ENCODE data around the gene AMOTL2. TPM values are rescaled to one million over a fixed set of nuclear protein-coding genes. Genes with fewer than 3 reads are reported as not detected.

AMOTL2 gene
- total RNA-seq, 2 experiments from 2014 or later: not detected

DNA sequence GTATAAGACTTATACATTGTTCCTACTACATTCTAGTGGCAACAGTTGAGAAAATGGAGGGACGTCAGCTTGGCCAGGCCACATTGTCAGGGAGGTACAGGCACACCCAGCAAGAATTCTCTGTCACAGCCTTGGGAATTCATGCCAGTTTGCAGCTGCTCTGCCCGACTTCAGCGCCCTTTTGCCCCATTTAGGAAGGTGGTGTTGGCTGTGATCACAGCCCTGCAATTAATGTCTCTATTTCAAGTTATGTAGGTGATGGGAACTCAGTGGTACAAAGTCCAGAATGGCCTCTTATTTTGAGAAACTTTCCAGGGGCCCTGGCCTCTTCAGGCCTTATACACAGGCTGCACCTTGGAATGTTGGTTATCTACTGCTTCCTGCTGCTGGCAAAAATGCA is 26.7 kb downstream of the AMOTL2 start:
- POLR2A ChIA-PET: no interaction called here
- Mint-ChIP-seq H3K27ac (no peak overlapping the region), H3K4me3 (no peak overlapping the region), H3K9me3 (peaks cover 8% of the 10 kb centered on the region), H3K4me1 (peaks cover 6% of the 10 kb centered on the region), H3K36me3 (no peaks in the 10 kb centered on the region), H3K27me3 (peaks cover 21% of the 10 kb centered on the region)
- DNase-seq: no peak
- ATAC-seq (ENCODE audit: low read depth): no peak

GRCh38 chr3:134346744-134347143 is 27.5 kb downstream of the AMOTL2 start:
- no peak for DNase-seq
- H3K4me3 Mint-ChIP-seq: no peak overlapping the region
- POLR2A ChIA-PET: no interaction called here
- no peak overlapping the region for H3K27ac Mint-ChIP-seq
- H3K9me3 Mint-ChIP-seq: peaks cover 8% of the 10 kb centered on the region
- peaks cover 6% of the 10 kb centered on the region for H3K4me1 Mint-ChIP-seq
- no peaks in the 10 kb centered on the region for H3K36me3 Mint-ChIP-seq
- peaks cover 21% of the 10 kb centered on the region for H3K27me3 Mint-ChIP-seq
- ATAC-seq (ENCODE audit: low read depth): no peak

- peaks cover 6% of the 10 kb centered on the region for H3K4me1 Mint-ChIP-seq
- ATAC-seq (ENCODE audit: low read depth) (no peak), DNase-seq (no peak)
- H3K4me3 Mint-ChIP-seq: no peak overlapping the region
- POLR2A ChIA-PET: no interaction called here
- no peak overlapping the region for H3K27ac Mint-ChIP-seq
- H3K27me3 Mint-ChIP-seq: peaks cover 24% of the 10 kb centered on the region
- peaks cover 8% of the 10 kb centered on the region for H3K9me3 Mint-ChIP-seq
- H3K36me3 Mint-ChIP-seq: no peaks in the 10 kb centered on the region
Observed at GRCh38 chr3:134345202-134345601, 29.0 kb downstream of the AMOTL2 start.

DNA sequence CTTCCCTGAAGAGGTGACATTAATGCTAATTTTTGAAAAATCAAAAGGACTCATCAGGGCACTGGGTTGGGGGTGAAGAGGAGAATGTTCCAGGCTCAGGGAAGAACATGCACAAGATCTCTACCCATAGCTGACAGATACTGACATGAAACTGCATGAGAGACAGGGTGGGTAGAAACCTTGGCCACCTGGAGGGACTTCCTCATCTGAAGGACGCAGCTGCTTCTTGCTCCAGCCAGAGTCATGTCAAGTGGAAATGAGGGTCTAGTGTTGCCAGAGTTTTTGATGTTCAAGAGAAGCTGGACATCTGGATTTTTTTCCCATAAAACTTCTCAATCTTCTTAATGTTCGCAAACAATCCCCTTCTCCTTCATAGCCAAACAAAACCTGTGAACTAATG is 29.7 kb downstream of the AMOTL2 start:
- DNase-seq (no peak), ATAC-seq (ENCODE audit: low read depth) (no peak)
- Mint-ChIP-seq H3K27ac (no peak overlapping the region), H3K27me3 (peaks cover 22% of the 10 kb centered on the region), H3K4me3 (no peak overlapping the region), H3K36me3 (no peaks in the 10 kb centered on the region), H3K9me3 (peaks cover 8% of the 10 kb centered on the region), H3K4me1 (peaks cover 6% of the 10 kb centered on the region)
- POLR2A ChIA-PET: no interaction called here

DNA sequence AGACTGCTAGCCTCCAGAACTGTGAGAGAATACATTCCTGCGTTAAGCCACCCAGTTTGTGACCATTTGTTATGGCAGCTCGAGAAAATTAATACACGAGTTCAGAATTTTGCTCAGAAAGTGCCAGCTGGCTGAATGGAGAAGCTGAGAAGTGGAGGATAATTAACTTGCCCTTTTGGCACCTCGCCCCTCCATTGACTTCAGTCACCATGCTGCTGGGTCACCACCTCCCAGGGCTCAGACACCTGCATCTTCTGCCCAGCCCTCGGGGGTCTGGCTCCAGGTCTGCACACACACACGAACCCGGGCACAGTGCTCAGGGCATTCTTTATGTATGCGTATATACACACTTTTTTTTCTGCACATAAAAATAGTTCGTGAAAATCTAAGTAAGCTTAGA is 32.0 kb downstream of the AMOTL2 start:
- no peaks in the 10 kb centered on the region for H3K36me3 Mint-ChIP-seq
- H3K4me3 Mint-ChIP-seq: no peak overlapping the region
- DNase-seq (no peak), ATAC-seq (ENCODE audit: low read depth) (no peak)
- peaks cover 6% of the 10 kb centered on the region for H3K4me1 Mint-ChIP-seq
- peaks cover 22% of the 10 kb centered on the region for H3K27me3 Mint-ChIP-seq
- H3K27ac Mint-ChIP-seq: no peak overlapping the region
- POLR2A ChIA-PET: no interaction called here
- H3K9me3 Mint-ChIP-seq: peaks cover 8% of the 10 kb centered on the region

DNA sequence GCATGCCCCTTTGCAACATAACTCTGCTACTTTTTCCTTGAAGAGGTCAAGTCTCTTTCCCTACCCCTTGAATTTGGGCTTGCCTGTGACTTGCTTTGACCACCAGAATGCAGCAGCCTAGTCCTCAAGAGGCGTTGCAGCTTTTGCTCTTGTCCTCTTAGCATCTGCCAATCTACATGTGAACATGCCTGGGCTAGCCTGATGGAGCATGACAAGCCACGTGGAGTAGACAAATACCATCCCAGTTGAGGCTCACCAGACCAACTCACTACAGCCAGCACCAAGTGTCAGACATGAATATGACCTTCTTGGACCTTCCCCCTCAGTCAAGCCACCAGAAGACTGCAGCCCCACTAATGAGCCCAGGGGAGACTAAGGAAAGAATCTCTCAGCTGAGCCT is 32.9 kb downstream of the AMOTL2 start:
- Mint-ChIP-seq H3K4me1 (peaks cover 6% of the 10 kb centered on the region), H3K4me3 (no peak overlapping the region), H3K36me3 (no peaks in the 10 kb centered on the region), H3K27me3 (peaks cover 19% of the 10 kb centered on the region), H3K27ac (no peak overlapping the region), H3K9me3 (peaks cover under 1% of the 10 kb centered on the region)
- ATAC-seq (ENCODE audit: low read depth): no peak
- POLR2A ChIA-PET: no interaction called here
- DNase-seq: no peak

DNA sequence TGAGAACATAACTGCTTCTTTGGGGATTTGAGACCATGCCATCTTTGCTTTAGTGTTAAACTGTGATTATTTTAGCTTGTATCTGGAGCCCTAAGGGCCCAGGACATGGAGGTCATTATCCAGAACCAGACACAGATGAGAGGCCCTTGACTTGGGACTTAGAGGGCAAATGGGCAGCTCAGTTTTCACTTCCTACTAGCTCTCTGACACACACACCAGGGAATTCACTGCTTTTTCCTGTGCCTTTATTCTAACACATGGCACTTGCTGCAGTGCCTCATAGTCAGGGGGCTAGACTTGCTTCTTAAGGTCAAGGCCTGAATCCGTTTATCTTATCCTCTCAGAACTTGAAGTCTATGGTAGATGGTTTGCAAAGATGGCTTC is 33.3 kb downstream of the AMOTL2 start:
- Mint-ChIP-seq H3K36me3 (no peaks in the 10 kb centered on the region), H3K4me1 (peaks cover 6% of the 10 kb centered on the region), H3K27ac (no peak overlapping the region), H3K4me3 (no peak overlapping the region), H3K27me3 (peaks cover 17% of the 10 kb centered on the region), H3K9me3 (no peaks in the 10 kb centered on the region)
- ATAC-seq (ENCODE audit: low read depth) (no peak), DNase-seq (no peak)
- POLR2A ChIA-PET: no interaction called here

DNA sequence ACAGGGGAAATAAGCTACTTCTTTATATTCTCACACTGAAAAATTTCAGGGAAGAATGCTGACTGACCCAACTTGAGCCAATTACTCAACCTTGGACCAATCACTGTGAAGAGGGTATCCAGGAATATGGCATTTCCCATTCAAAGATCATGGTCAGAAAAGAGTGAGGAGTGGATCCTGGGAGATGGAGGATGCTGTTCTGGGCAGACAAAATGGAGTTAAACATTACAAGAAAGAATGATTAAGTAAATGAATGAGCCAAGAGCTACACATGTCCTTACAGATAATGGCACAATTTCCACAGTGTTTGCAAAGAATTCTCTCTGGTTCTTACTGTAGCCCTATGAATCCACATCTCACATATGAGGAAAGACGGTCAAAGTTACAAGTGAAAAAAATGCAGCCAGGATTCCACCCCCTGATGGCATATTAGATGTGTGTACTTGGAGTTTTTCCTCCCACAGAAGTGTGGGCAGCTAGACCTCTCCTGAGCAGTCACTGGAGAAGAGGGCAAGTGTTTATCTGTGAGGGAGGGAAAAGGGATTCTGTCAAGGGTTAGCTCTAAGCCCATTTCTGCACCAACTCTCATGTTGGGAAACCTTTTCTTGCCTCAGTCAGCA is 33.8 kb downstream of the AMOTL2 start:
- no peak for ATAC-seq (ENCODE audit: low read depth)
- Mint-ChIP-seq H3K27ac (no peak overlapping the region), H3K4me3 (no peak overlapping the region), H3K4me1 (peaks cover 6% of the 10 kb centered on the region), H3K36me3 (no peaks in the 10 kb centered on the region), H3K9me3 (no peaks in the 10 kb centered on the region), H3K27me3 (peaks cover 17% of the 10 kb centered on the region)
- DNase-seq: no peak
- POLR2A ChIA-PET: no interaction called here

DNA sequence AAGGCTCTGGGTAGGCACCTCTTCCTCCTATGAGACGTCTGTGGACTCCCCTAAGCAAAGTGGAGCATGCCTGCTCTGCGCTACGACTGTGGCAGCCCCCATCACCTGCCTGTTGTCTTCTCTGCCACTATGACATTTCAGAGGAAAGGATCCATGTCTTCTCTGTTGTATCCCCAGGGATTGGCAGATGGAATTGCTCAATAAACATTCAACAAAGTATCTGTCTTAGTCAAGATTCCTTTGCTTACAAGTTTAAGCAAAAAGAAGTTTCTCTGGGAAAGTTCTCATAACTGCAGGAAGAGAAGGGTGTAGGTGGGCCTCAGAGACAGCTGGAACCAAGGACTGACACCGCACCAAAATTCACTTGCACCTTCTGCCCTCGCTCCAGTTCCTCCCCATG is 34.3 kb downstream of the AMOTL2 start:
- no peak overlapping the region for H3K27ac Mint-ChIP-seq
- DNase-seq (no peak), ATAC-seq (ENCODE audit: low read depth) (no peak)
- POLR2A ChIA-PET: no interaction called here
- peaks cover 12% of the 10 kb centered on the region for H3K27me3 Mint-ChIP-seq
- peaks cover 1% of the 10 kb centered on the region for H3K4me1 Mint-ChIP-seq
- H3K36me3 Mint-ChIP-seq: no peaks in the 10 kb centered on the region
- H3K4me3 Mint-ChIP-seq: no peak overlapping the region
- no peaks in the 10 kb centered on the region for H3K9me3 Mint-ChIP-seq

- H3K9me3 Mint-ChIP-seq: no peaks in the 10 kb centered on the region
- POLR2A ChIA-PET: no interaction called here
- H3K27ac Mint-ChIP-seq: no peak overlapping the region
- no peaks in the 10 kb centered on the region for H3K36me3 Mint-ChIP-seq
- H3K27me3 Mint-ChIP-seq: peaks cover 9% of the 10 kb centered on the region
- H3K4me1 Mint-ChIP-seq: no peaks in the 10 kb centered on the region
- no peak overlapping the region for H3K4me3 Mint-ChIP-seq
- ATAC-seq (ENCODE audit: low read depth): no peak
- DNase-seq: no peak
Observed at GRCh38 chr3:134339331-134339730, 34.9 kb downstream of the AMOTL2 start.

GRCh38 chr3:134338516-134339261 is 35.6 kb downstream of the AMOTL2 start:
- Mint-ChIP-seq H3K27ac (no peak overlapping the region), H3K27me3 (peaks cover 9% of the 10 kb centered on the region), H3K4me1 (no peaks in the 10 kb centered on the region), H3K9me3 (no peaks in the 10 kb centered on the region), H3K4me3 (no peak overlapping the region), H3K36me3 (no peaks in the 10 kb centered on the region)
- POLR2A ChIA-PET: no interaction called here
- ATAC-seq (ENCODE audit: low read depth) (no peak), DNase-seq (no peak)

GRCh38 chr3:134338201-134338512 is 36.1 kb downstream of the AMOTL2 start:
- Mint-ChIP-seq H3K4me1 (no peaks in the 10 kb centered on the region), H3K4me3 (no peak overlapping the region)
- no peak for ATAC-seq (ENCODE audit: low read depth)

GRCh38 chr3:134337511-134338200 is 36.6 kb downstream of the AMOTL2 start:
- ATAC-seq (ENCODE audit: low read depth) (no peak), DNase-seq (no peak)
- no peaks in the 10 kb centered on the region for H3K9me3 Mint-ChIP-seq
- POLR2A ChIA-PET: no interaction called here
- H3K36me3 Mint-ChIP-seq: no peaks in the 10 kb centered on the region
- peaks cover 9% of the 10 kb centered on the region for H3K27me3 Mint-ChIP-seq
- H3K4me3 Mint-ChIP-seq: no peak overlapping the region
- no peaks in the 10 kb centered on the region for H3K4me1 Mint-ChIP-seq
- H3K27ac Mint-ChIP-seq: no peak overlapping the region

More at GRCh38 chr3:134338201-134338512, 36.1 kb downstream of the AMOTL2 start:
- Mint-ChIP-seq H3K36me3 (no peaks in the 10 kb centered on the region), H3K9me3 (no peaks in the 10 kb centered on the region), H3K27ac (no peak overlapping the region), H3K27me3 (peaks cover 9% of the 10 kb centered on the region)
- no peak for DNase-seq
- POLR2A ChIA-PET: no interaction called here

DNA sequence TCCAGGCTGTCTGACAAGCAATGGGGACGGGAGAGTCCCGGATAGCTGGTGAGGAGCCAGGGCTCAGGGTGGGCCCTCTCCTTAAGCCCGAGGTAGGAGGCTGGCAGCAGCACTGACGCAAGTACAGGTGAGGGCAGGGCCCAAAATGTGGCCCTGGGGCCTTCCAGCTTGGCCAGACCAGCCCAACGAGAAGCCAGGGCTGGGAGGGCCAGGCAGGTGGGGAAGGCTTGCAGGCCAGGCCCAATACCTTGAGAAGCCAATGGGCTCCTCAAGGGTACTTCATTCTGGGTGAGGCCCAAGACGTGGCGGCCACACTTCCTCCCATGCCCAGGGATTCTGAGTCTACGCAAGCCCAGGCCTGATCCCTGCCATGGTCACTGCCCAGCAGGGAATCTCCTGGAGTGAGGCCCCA is 37.2 kb downstream of the AMOTL2 start:
- H3K4me1 Mint-ChIP-seq: no peaks in the 10 kb centered on the region
- ATAC-seq (ENCODE audit: low read depth): no peak
- POLR2A ChIA-PET: no interaction called here

More for the DNA sequence above, 37.2 kb downstream of the AMOTL2 start:
- Mint-ChIP-seq H3K9me3 (no peaks in the 10 kb centered on the region), H3K27ac (no peak overlapping the region), H3K4me3 (no peak overlapping the region), H3K27me3 (peaks cover 9% of the 10 kb centered on the region), H3K36me3 (no peaks in the 10 kb centered on the region)
- DNase-seq: no peak
